D721Med (cell line): Measurements from ENCODE around the gene VGLL4.

ENCODE experiments used
- DNase-seq: peaks from one replicate; pipeline ENCODE4 v3.0.0; 2011; ENCODE audit warnings: low spot score; ENCODE audit not compliant: insufficient read length
- FAIRE-seq: peaks from 2 replicates; lab custom pipeline; 2011; peaks lifted over from hg19 to GRCh38; lab: Jason Lieb, UNC
- TF ChIP-seq, protein P1 (sequence below): IDR thresholded peaks from 2 replicates; pipeline ENCODE4 v1.5.1; 2012; ENCODE audit warnings: mild to moderate bottlenecking, control low read depth; ENCODE audit not compliant: insufficient read depth; ENCODE audit errors: missing control alignments

The VGLL4 gene

DNA sequence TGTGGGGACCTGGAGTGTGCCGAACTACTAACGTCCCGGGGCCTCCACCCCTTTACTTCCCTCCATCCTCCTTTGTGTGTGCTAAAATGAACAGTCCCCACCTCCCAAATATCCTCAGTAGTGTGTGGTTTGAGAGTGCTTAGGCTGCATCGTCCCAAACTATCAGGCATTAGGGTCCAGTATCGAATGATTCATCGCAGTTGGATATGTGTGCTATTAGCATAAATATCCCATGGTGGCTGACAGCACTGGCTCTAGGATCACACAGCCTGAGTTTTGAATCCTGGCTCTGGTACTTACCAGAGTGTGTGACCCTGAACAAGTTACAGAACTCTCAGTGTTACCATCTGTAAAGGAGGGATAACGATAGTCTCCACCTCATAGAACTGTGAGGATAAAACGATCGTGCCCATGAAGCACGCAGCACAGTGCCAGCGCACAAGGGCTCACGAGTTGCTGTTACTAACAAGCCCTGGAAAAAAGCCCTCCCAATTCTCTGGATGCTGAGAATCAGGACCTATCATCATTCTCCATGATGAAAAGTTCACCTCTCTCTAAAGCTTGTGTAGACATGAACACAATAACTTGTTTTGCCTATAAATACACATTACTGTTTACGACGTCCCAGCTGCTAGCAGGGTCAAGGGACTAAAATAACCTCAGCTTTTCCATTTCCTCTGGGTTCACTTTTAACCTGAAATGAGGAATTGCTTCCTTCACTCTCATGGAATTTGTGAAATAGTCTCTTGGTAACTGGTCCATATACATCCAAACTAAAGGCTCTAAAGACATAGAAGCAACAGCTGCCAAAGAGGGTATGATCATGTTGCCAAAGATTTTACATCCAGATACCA is 51.0 kb downstream of the VGLL4 start:
- TF ChIP-seq, protein P1, sequence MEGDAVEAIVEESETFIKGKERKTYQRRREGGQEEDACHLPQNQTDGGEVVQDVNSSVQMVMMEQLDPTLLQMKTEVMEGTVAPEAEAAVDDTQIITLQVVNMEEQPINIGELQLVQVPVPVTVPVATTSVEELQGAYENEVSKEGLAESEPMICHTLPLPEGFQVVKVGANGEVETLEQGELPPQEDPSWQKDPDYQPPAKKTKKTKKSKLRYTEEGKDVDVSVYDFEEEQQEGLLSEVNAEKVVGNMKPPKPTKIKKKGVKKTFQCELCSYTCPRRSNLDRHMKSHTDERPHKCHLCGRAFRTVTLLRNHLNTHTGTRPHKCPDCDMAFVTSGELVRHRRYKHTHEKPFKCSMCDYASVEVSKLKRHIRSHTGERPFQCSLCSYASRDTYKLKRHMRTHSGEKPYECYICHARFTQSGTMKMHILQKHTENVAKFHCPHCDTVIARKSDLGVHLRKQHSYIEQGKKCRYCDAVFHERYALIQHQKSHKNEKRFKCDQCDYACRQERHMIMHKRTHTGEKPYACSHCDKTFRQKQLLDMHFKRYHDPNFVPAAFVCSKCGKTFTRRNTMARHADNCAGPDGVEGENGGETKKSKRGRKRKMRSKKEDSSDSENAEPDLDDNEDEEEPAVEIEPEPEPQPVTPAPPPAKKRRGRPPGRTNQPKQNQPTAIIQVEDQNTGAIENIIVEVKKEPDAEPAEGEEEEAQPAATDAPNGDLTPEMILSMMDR = no peak

DNA sequence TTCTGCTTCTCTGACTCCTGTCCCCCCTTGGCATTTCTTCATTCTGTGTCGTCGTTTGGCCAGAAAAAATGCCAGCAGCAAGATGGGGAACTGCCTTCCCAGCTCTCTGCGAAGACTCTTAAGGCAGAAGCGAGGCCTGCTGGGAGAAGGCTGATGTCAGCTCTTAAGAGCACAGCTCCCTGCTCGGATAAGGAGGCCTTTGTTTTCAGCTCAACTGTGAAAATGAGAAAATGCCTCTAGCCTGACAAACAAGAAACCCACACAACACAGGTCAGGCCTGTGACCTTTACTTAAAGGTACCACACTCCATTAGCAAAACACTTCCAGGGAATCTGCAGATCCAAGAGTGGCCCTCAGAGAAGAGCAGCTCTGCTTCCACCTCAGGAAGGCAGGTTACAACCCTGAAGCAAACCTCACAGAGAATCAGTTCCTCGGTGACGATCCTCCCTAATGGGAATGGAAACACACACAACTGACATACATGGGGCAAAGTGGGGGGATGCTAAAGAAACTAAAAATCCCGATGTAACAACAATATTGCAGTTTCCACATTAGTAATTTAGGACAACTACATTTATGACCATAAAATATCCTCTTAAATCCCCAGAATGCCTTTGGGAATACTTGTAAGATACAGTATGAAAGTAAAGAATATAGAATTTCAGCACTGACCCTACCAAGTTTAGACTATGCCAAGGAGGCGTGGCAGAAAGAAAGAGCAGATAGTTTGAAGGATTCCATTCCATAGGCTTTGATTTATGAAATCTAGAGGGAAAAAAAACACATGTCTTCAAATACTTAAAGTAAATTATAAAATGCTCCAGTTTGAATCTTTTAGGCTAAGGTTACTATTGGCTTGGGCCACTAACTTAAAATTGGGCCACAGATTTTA is 52.1 kb downstream of the VGLL4 start:
- DNase-seq (no peak), FAIRE-seq (no peak)
- TF ChIP-seq, protein P1 = no peak

More for the DNA sequence above, 51.0 kb downstream of the VGLL4 start:
- FAIRE-seq (no peak), DNase-seq (no peak)

DNA sequence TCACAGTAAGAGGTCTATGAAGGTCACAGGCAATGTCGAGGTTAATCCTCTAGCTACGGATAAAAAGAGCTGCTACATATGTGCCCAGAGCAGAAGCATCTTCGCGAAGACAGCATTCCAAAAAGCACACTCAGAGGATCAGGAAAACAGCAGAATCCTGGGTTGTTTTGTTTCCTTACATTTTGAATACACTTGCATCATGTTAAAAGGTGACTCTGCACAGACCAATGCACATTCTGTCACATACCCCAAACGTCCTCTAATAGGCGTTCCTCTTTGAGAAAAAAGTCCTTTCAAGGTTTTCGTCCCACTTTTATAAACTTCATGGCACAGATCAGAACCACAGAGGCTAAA is 52.7 kb downstream of the VGLL4 start:
- FAIRE-seq (no peak), DNase-seq (no peak)
- TF ChIP-seq, protein P1 = no peak

DNA sequence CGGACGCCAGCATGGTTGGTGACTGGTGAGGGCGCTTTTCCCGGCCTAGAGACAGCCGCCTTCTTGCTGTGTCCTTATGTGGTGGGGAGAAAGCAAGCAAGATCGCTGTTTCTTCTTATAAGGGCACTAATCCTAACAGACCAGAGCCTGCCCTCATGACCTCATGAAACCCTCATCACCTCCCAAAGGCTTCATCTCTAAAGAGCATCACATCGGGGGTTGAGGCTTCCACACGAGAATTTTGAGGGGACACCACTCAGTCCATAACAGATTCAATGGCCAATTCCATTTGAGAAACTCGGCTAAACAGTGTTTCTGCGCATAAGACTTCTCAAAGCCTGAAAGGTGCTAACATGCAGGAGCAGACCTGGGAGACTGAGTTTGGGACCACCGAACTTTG is 54.0 kb downstream of the VGLL4 start:
- DNase-seq (no peak), FAIRE-seq (no peak)
- TF ChIP-seq, protein P1 = no peak

DNA sequence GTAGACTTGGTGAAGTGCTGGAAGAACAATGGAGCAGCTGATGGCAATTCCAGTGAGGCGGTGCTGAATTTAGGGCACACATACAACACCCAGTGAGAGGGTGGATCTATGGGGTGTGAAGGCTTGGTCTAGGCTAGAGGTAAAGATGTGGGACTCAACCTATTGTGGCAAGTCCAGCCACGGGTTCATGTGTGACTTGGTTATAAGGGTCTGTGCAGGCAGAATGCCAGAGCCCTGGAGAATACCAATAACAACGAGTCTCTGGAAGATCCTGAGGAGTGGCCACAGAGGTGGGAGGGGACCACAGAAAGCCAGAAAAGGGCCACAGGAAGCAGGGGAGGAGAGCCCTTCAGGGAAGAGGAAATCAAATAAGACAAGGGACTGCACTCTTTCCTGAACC is 55.0 kb downstream of the VGLL4 start:
- no peak for FAIRE-seq
- TF ChIP-seq, protein P1 = no peak

DNA sequence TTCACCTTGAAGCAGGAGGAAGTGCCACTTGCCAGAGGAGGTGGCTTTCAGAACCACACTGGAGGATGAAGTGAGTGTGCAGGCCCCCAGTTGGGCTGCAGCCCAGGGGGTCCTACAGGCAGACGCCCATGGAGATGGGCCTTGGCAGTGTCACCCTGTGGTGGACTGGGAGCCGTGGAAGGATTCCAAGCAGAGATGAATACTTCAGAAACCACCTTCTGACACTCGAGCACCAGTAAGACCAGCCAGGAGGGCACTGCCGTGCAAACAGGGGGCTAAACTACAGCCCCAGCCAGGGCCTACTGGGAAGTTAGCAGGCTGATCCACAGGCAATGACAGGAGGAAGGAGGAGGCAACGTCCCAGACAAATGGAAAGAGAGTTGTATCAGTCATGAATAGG is 55.4 kb downstream of the VGLL4 start:
- TF ChIP-seq, protein P1 = no peak
- FAIRE-seq (no peak), DNase-seq (no peak)

More for the DNA sequence above, 55.0 kb downstream of the VGLL4 start:
- DNase-seq = no peak
